Measurements from ENCODE around the gene PRPF19.

GRCh38 chr11:60951904-60952741, 45.7 kb upstream of the PRPF19 start, which contains the start of gene SLC15A3:
- TF ChIP-seq CTCF (conservative IDR thresholded peaks at IDR 0.05 in 1 of 2, IDR thresholded peaks at IDR 0.05 in 1 of 2; ENCODE audit: low read depth in 1 of 2, low read length in 2 of 2) = no peak
- TF ChIP-seq EZH2 (IDR thresholded peaks at IDR 0.05; ENCODE audit: low read length, missing control alignments) = no peak

Data from fibroblast of lung (primary cell).